Bronchial epithelial cell (primary cell): ENCODE measurements around the gene NTSR1. TPM values are rescaled to one million over a fixed set of nuclear protein-coding genes. Genes with fewer than 3 reads are reported as not detected.

Experiments
- DNase-seq: peaks from one replicate; pipeline ENCODE4 v3.0.0-alpha.2; 2010; ENCODE audit warnings: low read depth
- FAIRE-seq: peaks from 2 replicates; lab custom pipeline; 2011; peaks lifted over from hg19 to GRCh38; lab: Jason Lieb, UNC
- H3K27me3 ChIP-seq: 2 replicates; pipeline ENCODE4 v1.5.1; 2011; ENCODE audit warnings: low read length; ENCODE audit not compliant: control insufficient read depth, insufficient read depth
- H3K36me3 ChIP-seq: 2 replicates; pipeline ENCODE4 v1.5.1; 2011; ENCODE audit warnings: low read length; ENCODE audit not compliant: control insufficient read depth, insufficient read depth
- H3K4me3 ChIP-seq: 2 replicates; pipeline ENCODE4 v1.5.1; 2011; ENCODE audit warnings: mild to moderate bottlenecking, low read depth, low read length, control low read depth
- total RNA-seq: library from RNA; depleted of rRNA; stranded (reverse); fragments of >200 nt; gene quantifications from 2 replicates; pipeline ENCODE4 v1.2.1, GENCODE V29; 2014
- TF ChIP-seq, protein P1 (sequence below): IDR thresholded peaks from 2 replicates; pipeline ENCODE4 v1.5.1; 2011; ENCODE audit warnings: mild to moderate bottlenecking, moderate library complexity, low read length, control low read depth, inconsistent platforms; ENCODE audit not compliant: insufficient read depth, severe bottlenecking

Gene NTSR1
- total RNA-seq, 1 donor from 2014 or later: not detected

DNA sequence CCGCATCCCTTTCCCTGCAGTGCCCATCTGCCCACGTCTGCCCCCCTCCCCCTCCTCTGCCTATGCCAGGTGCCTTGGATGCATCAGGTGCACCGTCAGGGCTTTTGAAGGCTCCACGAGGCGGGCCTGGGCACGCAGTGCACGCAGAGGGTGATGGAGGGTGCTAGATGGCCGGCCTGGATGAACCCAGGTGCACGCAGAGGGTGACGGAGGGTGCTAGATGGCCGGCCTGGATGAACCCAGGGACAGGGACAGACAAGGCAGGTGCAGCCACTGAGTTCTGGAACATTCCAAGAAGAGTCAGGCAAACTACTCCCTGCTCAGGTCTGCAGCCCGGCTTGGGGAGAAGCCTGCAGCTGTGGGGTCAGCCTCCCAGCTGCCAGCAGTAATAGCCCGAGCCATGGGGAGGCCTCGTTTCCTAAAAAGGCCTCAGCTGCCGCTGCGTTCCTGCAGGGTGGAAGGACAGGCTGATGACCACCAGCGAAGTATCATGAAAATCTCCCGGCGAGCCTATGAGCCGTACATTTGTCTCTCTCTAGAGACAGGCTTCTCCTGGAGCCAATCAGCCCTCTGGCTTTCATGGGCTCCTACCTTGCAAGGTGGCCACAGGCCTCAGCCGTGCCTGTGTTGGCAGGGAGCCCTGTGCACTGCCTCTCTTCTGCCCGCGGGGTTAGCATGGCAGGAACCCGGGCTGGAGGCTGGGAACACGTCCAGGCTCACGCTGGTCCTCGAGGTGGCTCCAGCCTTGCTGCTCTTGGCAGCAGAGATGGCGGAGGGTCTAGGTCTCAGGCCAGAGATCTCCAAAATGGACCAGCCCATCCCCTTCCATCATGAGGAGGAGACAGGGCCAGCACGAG lies 29.6 kb downstream of the NTSR1 start:
- H3K27me3 ChIP-seq: peaks cover 24% of the 10 kb centered on the region

DNA sequence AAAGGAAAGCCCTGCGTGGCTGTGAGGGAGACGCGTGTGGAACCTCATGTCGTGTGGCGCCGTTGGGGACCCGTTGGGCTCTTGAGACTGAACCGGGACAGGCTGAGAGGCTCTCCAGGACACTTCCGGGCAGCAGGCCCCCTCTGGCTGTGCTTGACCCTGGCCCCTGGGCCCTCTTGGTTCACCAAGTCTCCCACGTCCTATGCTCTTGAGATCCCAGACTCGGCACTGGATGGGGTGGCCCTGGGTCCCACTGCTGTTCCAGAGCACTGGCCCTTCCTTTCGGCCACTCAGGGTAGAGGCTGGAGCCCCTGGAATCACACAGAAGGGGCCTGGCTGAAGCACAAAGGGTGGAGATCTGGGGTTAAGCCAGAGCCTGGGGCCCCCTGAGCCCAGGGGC lies 30.4 kb downstream of the NTSR1 start:
- DNase-seq: no peak

More for the DNA sequence above, 29.6 kb downstream of the NTSR1 start:
- TF ChIP-seq, protein P1, sequence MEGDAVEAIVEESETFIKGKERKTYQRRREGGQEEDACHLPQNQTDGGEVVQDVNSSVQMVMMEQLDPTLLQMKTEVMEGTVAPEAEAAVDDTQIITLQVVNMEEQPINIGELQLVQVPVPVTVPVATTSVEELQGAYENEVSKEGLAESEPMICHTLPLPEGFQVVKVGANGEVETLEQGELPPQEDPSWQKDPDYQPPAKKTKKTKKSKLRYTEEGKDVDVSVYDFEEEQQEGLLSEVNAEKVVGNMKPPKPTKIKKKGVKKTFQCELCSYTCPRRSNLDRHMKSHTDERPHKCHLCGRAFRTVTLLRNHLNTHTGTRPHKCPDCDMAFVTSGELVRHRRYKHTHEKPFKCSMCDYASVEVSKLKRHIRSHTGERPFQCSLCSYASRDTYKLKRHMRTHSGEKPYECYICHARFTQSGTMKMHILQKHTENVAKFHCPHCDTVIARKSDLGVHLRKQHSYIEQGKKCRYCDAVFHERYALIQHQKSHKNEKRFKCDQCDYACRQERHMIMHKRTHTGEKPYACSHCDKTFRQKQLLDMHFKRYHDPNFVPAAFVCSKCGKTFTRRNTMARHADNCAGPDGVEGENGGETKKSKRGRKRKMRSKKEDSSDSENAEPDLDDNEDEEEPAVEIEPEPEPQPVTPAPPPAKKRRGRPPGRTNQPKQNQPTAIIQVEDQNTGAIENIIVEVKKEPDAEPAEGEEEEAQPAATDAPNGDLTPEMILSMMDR: no peak
- H3K4me3 ChIP-seq: no peak overlapping the region
- H3K36me3 ChIP-seq: no peaks in the 10 kb centered on the region
- FAIRE-seq (no peak), DNase-seq (no peak)

DNA sequence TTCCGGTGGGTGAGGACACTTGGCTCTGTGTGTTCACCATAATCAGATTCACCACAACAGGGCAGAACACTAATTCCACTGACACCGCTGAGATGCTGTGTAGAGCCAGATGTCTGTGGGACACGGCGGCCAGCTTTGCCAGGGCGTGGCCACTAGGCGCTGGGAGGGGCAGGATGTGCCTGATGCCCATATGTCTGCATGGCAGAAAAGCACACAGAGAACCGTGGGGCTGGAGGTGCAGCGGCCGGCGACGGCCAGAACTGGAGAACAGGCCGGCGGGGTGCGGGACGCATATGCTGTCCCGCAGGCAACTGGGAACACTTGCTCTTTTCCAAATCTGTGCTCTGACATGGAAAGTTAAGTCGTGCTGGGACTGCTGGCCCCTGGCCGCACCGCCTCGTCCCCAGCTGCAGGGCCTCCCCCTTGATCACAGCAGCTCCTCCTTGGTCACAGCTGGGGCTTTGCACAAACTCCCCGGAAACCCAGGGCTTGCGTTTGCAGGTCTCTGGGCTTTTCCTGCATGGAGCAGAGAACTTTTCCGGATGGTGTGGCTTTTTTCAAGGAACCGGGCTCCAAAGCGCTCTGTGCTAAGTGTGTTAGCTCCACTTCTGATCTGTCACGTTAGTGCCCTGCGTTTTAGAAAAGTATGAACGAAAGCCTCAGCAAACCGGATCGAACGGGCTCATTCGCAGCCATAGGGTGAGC lies 31.1 kb downstream of the NTSR1 start:
- no peak for DNase-seq
- Histone ChIP-seq H3K36me3 (no peaks in the 10 kb centered on the region), H3K4me3 (no peak overlapping the region), H3K27me3 (peaks cover 23% of the 10 kb centered on the region)
- TF ChIP-seq, protein P1: no peak
- FAIRE-seq: no peak

More for the DNA sequence above, 30.4 kb downstream of the NTSR1 start:
- Histone ChIP-seq H3K36me3 (no peaks in the 10 kb centered on the region), H3K27me3 (peaks cover 24% of the 10 kb centered on the region), H3K4me3 (no peak overlapping the region)
- FAIRE-seq: no peak
- TF ChIP-seq, protein P1: no peak

DNA sequence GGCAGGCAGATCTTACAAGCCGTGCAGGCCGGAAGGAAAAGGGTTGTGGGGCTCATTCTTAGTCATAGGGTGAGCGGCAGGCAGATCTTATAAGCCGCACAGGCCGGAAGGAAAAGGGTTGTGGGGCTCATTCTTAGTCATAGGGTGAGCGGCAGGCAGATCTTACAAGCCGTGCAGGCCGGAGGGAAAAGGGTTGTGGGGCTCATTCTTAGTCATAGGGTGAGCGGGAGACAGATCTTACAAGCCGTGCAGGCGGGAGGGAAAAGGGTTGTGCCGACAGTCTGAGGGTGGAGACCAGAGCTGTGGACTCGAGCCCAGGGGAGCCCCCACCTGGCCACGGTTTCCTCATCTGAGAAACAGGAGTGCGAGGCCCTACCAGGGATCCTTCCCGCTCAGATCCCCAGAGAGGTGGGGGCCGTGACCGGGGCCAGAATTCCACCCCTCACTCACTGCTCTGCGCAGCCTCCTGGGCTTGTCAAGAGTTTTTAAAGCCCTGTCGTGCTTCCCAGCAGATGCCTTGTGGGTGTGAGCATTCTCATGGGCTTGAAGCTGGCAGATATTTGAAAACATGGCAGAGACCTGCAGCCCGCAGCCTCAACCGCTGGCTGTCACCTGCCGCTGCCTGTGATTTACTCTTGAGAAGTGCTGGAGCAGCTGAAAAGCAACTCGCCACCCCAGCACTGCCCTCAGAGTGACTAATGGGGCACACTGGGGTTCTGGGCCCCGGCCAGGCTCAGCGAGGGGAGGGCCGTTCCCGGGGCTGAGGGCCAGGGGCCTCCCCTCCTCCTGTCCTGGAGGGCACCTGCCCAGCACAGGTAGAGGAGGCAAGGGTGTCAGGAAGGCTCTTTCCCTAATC lies 31.9 kb downstream of the NTSR1 start:
- Histone ChIP-seq H3K4me3 (no peak overlapping the region), H3K36me3 (no peaks in the 10 kb centered on the region), H3K27me3 (peaks cover 26% of the 10 kb centered on the region)
- peak; percentile 90 for DNase-seq
- TF ChIP-seq, protein P1: no peak
- FAIRE-seq: peak; percentile 97

DNA sequence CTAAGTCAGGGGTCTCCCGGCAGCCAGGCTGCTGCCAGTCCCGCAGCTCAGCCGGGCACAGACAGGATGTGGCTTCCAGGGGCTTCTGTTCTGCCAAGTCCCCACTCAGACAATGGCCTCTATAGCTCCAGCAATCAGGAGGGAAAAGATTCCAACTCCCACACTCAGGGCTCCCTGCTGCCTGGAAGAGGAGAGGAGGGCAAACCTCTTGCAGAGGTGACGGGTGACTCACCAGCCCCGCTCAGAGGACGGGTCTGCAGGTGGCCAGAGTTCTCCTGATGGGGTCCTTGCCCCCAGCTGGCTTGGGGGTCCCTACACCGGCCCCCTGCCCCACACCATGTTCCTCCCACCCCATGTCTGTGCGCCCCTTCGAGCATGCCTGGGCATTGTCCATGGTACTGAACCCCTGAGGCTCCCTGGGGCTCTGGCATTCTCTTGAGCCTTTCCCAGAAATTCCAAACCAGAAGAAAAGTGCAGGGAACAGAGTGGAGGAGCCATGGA lies 32.6 kb downstream of the NTSR1 start:
- DNase-seq: no peak
- H3K27me3 ChIP-seq: peaks cover 27% of the 10 kb centered on the region
- no peaks in the 10 kb centered on the region for H3K36me3 ChIP-seq
- no peak overlapping the region for H3K4me3 ChIP-seq
- no peak for FAIRE-seq
- TF ChIP-seq, protein P1: no peak
